Metanephros (tissue), 2 donors: ENCODE measurements around the gene STK4. TPM values are rescaled to one million over a fixed set of nuclear protein-coding genes. Genes with fewer than 3 reads are reported as not detected.

Source experiments
- small RNA-seq: library from RNA; depleted of rRNA; stranded (forward); fragments of <200 nt; gene quantifications from one replicate; pipeline ENCODE3, GENCODE V24; 2014; ENCODE audit warnings: low replicate concordance
- total RNA-seq: library from RNA; depleted of rRNA; stranded (reverse); fragments of >200 nt; gene quantifications from one replicate; pipeline ENCODE4 v1.2.3, GENCODE V29; 2014

The STK4 gene
- 26.6 TPM for total RNA-seq

GRCh38 chr20:44966030-44966961, at the start of gene STK4:
TSS of gene STK4 (plus strand) at chr20:44966512. CDS start at chr20:44966569, 57 bp downstream.

GRCh38 chr20:44960103-44960852, 6.0 kb upstream of the STK4 start, which contains the start of gene TOMM34:
TSS of gene TOMM34 (minus strand) at chr20:44960397. CDS start at chr20:44960333, 64 bp downstream.

GRCh38 chr20:45100563-45101245, 134.4 kb downstream of the STK4 start, which contains the start of gene KCNS1:
TSS of gene KCNS1 (minus strand) at chr20:45101127. CDS start at chr20:45099236, 1,891 bp downstream.

GRCh38 chr20:45114465-45115385, 148.4 kb downstream of the STK4 start, which contains the start of gene WFDC5:
TSS of gene WFDC5 (minus strand) at chr20:45115174. CDS start at chr20:45115083, 91 bp downstream.

GRCh38 chr20:45124365-45124764, 158.1 kb downstream of the STK4 start, which contains the start of gene WFDC12:
TSS of gene WFDC12 (minus strand) at chr20:45124465. CDS start at chr20:45124447, 18 bp downstream.

Small RNAs within 50 kb of the gene (small RNA-seq; reads per million reads assigned to genes)
- not detected for gene RF00019

Other genes with a start within 250 kb of the STK4 start
- 0.23 TPM for gene KCNK15, start 220.6 kb upstream of the STK4 start, total RNA-seq
- 1.1 TPM for gene RIMS4, start 156.0 kb upstream of the STK4 start, total RNA-seq
- 97.3 TPM for gene YWHAB, start 80.8 kb upstream of the STK4 start, total RNA-seq
- 30.0 TPM for gene PABPC1L, start 56.5 kb upstream of the STK4 start, total RNA-seq
- gene TOMM34, start 6.1 kb upstream of the STK4 start, total RNA-seq, result 15.5 TPM
- 0.76 TPM for gene KCNS1, start 134.6 kb downstream of the STK4 start, total RNA-seq
- gene WFDC5, start 148.7 kb downstream of the STK4 start, total RNA-seq, result not detected
- gene WFDC12, start 158.0 kb downstream of the STK4 start, total RNA-seq, result not detected
- not detected for gene PI3, start 208.4 kb downstream of the STK4 start, total RNA-seq
- not detected for gene SEMG1, start 240.5 kb downstream of the STK4 start, total RNA-seq